HG03103 (cell line): ENCODE measurements around the gene ADGB.
"Not testable (repeated sequence)": the region's sequence is repeated elsewhere in the genome, so short reads cannot be mapped to it uniquely, and the experiment has no call there.

ENCODE experiments used
- ATAC-seq: cut with Tn5 transposase; IDR thresholded peaks from one replicate; pipeline ENCODE4 v1.9.1; 2021; ENCODE audit warnings: low read depth; ENCODE audit not compliant: unreplicated experiment

ADGB gene

GRCh38 chr6:146598772-146599405 lies at the start of gene ADGB:
Gene ADGB, plus strand, starts transcription at chr6:146598972. Its CDS starts 69 bp downstream, at chr6:146599041.
- peak; percentile 58 for ATAC-seq

GRCh38 chr6:146550911-146551310 lies 47.9 kb upstream of the ADGB start:
- ATAC-seq = no peak

GRCh38 chr6:146551545-146551944 lies 47.2 kb upstream of the ADGB start:
- ATAC-seq = no peak

- no peak for ATAC-seq
Measured at GRCh38 chr6:146553377-146554135, 45.2 kb upstream of the ADGB start.

GRCh38 chr6:146560607-146561006 lies 38.2 kb upstream of the ADGB start:
- no peak for ATAC-seq

- ATAC-seq = not testable (repeated sequence)
Measured at GRCh38 chr6:146566661-146567060, 32.1 kb upstream of the ADGB start.

GRCh38 chr6:146568619-146569018 lies 30.2 kb upstream of the ADGB start:
- ATAC-seq = not testable (repeated sequence)

- no peak for ATAC-seq
Measured at GRCh38 chr6:146574211-146574610, 24.6 kb upstream of the ADGB start.

GRCh38 chr6:146578054-146578453 lies 20.7 kb upstream of the ADGB start:
- no peak for ATAC-seq

GRCh38 chr6:146581968-146582367 lies 16.8 kb upstream of the ADGB start:
- ATAC-seq = no peak

GRCh38 chr6:146582857-146583256 lies 15.9 kb upstream of the ADGB start:
- ATAC-seq = no peak

- ATAC-seq = no peak
Measured at GRCh38 chr6:146583966-146584365, 14.8 kb upstream of the ADGB start.

GRCh38 chr6:146587459-146587858 lies 11.3 kb upstream of the ADGB start:
- ATAC-seq = no peak

GRCh38 chr6:146590492-146590891 lies 8.3 kb upstream of the ADGB start:
- ATAC-seq = no peak

- no peak for ATAC-seq
Measured at GRCh38 chr6:146592451-146592850, 6.3 kb upstream of the ADGB start.

- no peak for ATAC-seq
Measured at GRCh38 chr6:146593986-146594385, 4.8 kb upstream of the ADGB start.

- no peak for ATAC-seq
Measured at GRCh38 chr6:146594495-146594894, 4.3 kb upstream of the ADGB start.

GRCh38 chr6:146595972-146596731 lies 2.6 kb upstream of the ADGB start:
- no peak for ATAC-seq

- ATAC-seq = no peak
Measured at GRCh38 chr6:146601352-146601751, 2.6 kb downstream of the ADGB start.

- ATAC-seq = no peak
Measured at GRCh38 chr6:146602526-146602925, 3.8 kb downstream of the ADGB start.

- no peak for ATAC-seq
Measured at GRCh38 chr6:146613947-146614346, 15.2 kb downstream of the ADGB start.
